Neural progenitor cell (in vitro differentiated cells): ENCODE measurements around the gene NDUFS3.

Source experiments
- CTCF ChIP-seq: fragments of 200-600 bp; sonication (generic); IDR thresholded peaks from 2 replicates; pipeline ENCODE4 v1.5.1; 2017; ENCODE audit warnings: antibody characterized with exemption, mild to moderate bottlenecking
- EZH2phosphoT487 ChIP-seq: fragments of 200-600 bp; sonication (generic); IDR thresholded peaks from 2 replicates; pipeline ENCODE4 v1.6.1; 2017; ENCODE audit warnings: antibody characterized with exemption

DNA sequence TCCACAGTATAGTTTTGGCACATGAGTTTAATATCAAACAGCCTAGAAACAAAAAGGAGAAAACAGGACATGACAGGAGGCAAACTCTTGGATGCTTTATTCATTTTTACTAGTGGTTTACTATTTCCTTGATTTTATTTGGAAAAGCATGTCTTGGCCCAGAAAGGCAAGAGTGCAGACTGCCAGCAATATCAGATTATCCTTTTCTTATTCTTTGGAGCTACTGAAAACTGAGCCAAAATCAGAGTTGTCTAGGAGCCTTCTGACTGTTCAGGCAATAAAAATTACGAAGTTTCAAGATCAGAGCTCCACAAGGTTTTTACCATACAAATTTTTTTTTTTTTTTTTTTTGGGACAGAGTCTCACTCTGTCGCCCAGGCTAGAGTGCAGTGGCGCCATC, 42.0 kb upstream of the NDUFS3 start:
- TF ChIP-seq CTCF: no peak
- TF ChIP-seq EZH2phosphoT487: no peak
